IMR-90 (cell line): Measurements from ENCODE around the gene CCNJ. TPM values are rescaled to one million over a fixed set of nuclear protein-coding genes. Genes with fewer than 3 reads are reported as not detected.

Source experiments
- ATAC-seq: fragments of 200-7000 bp; cut with Tn5 transposase; 2 replicates; pipeline ENCODE4 v1.9.1; 2020; ENCODE audit warnings: low read depth, mild to moderate bottlenecking, moderate library complexity
- BruUV-seq: library from RNA; stranded (reverse); fragments of 400-500 nt; replicated peaks from 2 replicates; lab custom pipeline; 2021; lab: Mats Ljungman, UMichigan
- CTCF ChIA-PET: fragments of 300-600 bp; formaldehyde crosslinking; extraction: SDS; loops from one replicate; lab custom pipeline; 2021; ENCODE audit warnings: antibody characterized with exemption; lab: Yijun Ruan, JAX
- POLR2A ChIA-PET: fragments of 300-600 bp; sonication (Branson Sonifier 250); formaldehyde crosslinking; loops from one replicate; lab custom pipeline; 2022; ENCODE audit warnings: antibody characterized with exemption; ENCODE audit not compliant: unreplicated experiment; lab: Charles Lee
- DNase-seq: peaks from one replicate; pipeline ENCODE4 v3.0.0; 2013
- H2AFZ ChIP-seq: replicated peaks from 2 replicates; pipeline ENCODE3; 2013; ENCODE audit warnings: low read length, mild to moderate bottlenecking; ENCODE audit not compliant: poor library complexity
- H2AK5ac ChIP-seq: 2 replicates; pipeline ENCODE4 v1.6.1; 2013; ENCODE audit warnings: low read depth, low read length, inconsistent platforms
- H2AK9ac ChIP-seq: replicated peaks from 2 replicates; pipeline ENCODE3; 2013; ENCODE audit warnings: mild to moderate bottlenecking, low read depth, low read length, moderate library complexity; ENCODE audit not compliant: poor library complexity
- H2BK120ac ChIP-seq: 2 replicates; pipeline ENCODE4 v1.6.1; 2013; ENCODE audit warnings: low read depth, low read length, inconsistent platforms
- H2BK15ac ChIP-seq: 3 replicates; pipeline ENCODE4 v1.6.1; 2013; ENCODE audit warnings: low read depth, low read length, inconsistent platforms
- H2BK20ac ChIP-seq: 2 replicates; pipeline ENCODE4 v1.6.1; 2013; ENCODE audit warnings: low read depth, mild to moderate bottlenecking, inconsistent platforms, low read length, moderate library complexity
- H2BK5ac ChIP-seq: 2 replicates; pipeline ENCODE4 v1.6.1; 2013; ENCODE audit warnings: mild to moderate bottlenecking, low read depth, low read length, inconsistent platforms; ENCODE audit not compliant: poor library complexity, severe bottlenecking
- H3K14ac ChIP-seq: replicated peaks from 2 replicates; pipeline ENCODE4 v1.6.1; 2013; ENCODE audit warnings: low read depth, low read length, inconsistent platforms
- H3K18ac ChIP-seq: 2 replicates; pipeline ENCODE4 v1.6.1; 2013; ENCODE audit warnings: low read depth, low read length, control low read depth
- H3K23ac ChIP-seq: 2 replicates; pipeline ENCODE4 v1.6.1; 2013; ENCODE audit warnings: low read depth, low read length, inconsistent platforms
- H3K27ac ChIP-seq: 2 replicates; pipeline ENCODE4 v1.5.1; 2013; ENCODE audit warnings: mild to moderate bottlenecking, control low read depth, low read length; ENCODE audit not compliant: insufficient read depth
- H3K27me3 ChIP-seq: 2 replicates; pipeline ENCODE4 v1.6.1; 2013; ENCODE audit warnings: low read length; ENCODE audit not compliant: control insufficient read depth, insufficient read depth
- H3K36me3 ChIP-seq: 2 replicates; pipeline ENCODE4 v1.6.1; 2013; ENCODE audit warnings: low read length, mixed read lengths; ENCODE audit not compliant: control insufficient read depth, insufficient read depth
- H3K4ac ChIP-seq: 2 replicates; pipeline ENCODE4 v1.6.1; 2013; ENCODE audit warnings: low read depth, low read length, inconsistent platforms
- H3K4me1 ChIP-seq: 2 replicates; pipeline ENCODE4 v1.6.1; 2013; ENCODE audit warnings: low read length, mixed read lengths; ENCODE audit not compliant: control insufficient read depth, insufficient read depth
- H3K4me2 ChIP-seq: 2 replicates; pipeline ENCODE4 v1.6.1; 2013; ENCODE audit warnings: low read depth, mild to moderate bottlenecking, control low read depth, low read length, moderate library complexity
- H3K4me3 ChIP-seq: 2 replicates; pipeline ENCODE4 v1.5.1; 2013; ENCODE audit warnings: low read depth, mild to moderate bottlenecking, control low read depth, low read length, moderate library complexity; ENCODE audit not compliant: insufficient read depth
- H3K56ac ChIP-seq: 2 replicates; pipeline ENCODE4 v1.6.1; 2013; ENCODE audit warnings: low read length, inconsistent platforms; ENCODE audit not compliant: insufficient read depth; ENCODE audit errors: extremely low read depth
- H3K79me1 ChIP-seq, 2 experiments: 2 replicates each; pipeline ENCODE4 v1.6.1; 2013; ENCODE audit warnings: low read length in 2 of 2, inconsistent platforms in 1 of 2, low read depth in 1 of 2
- H3K9ac ChIP-seq: 2 replicates; pipeline ENCODE4 v1.6.1; 2013; ENCODE audit warnings: low read depth, low read length, control low read depth
- H3K9me1 ChIP-seq: 2 replicates; pipeline ENCODE4 v1.6.1; 2013; ENCODE audit warnings: low read length, inconsistent platforms; ENCODE audit not compliant: insufficient read depth
- H3K9me3 ChIP-seq: 2 replicates; pipeline ENCODE4 v1.6.1; 2013; ENCODE audit warnings: low read length; ENCODE audit not compliant: control insufficient read depth, insufficient read depth
- H4K20me1 ChIP-seq: 2 replicates; pipeline ENCODE4 v1.6.1; 2013; ENCODE audit warnings: low read length, inconsistent platforms; ENCODE audit not compliant: insufficient read depth
- H4K5ac ChIP-seq: 2 replicates; pipeline ENCODE4 v1.6.1; 2013; ENCODE audit warnings: mild to moderate bottlenecking, low read depth, low read length, control low read depth
- H4K8ac ChIP-seq, 2 experiments: 2 replicates each; pipeline ENCODE4 v1.6.1; 2013; ENCODE audit warnings: low read depth in 2 of 2, low read length in 2 of 2, control low read depth in 1 of 2, inconsistent platforms in 1 of 2
- H4K91ac ChIP-seq: 2 replicates; pipeline ENCODE4 v1.6.1; 2013; ENCODE audit warnings: low read depth, low read length, inconsistent platforms; ENCODE audit not compliant: insufficient read depth
- BHLHE40 ChIP-seq: fragments of 150-350 bp; IDR thresholded peaks from 2 replicates; pipeline ENCODE4 v1.6.1; 2016; ENCODE audit warnings: mild to moderate bottlenecking, low read depth, low read length
- CEBPB ChIP-seq: IDR thresholded peaks from 2 replicates; pipeline ENCODE4 v1.6.1; 2012; ENCODE audit warnings: low read depth, low read length, improper control_type of control experiment
- CHD1 ChIP-seq: IDR thresholded peaks from 2 replicates; pipeline ENCODE4 v1.6.1; 2012; ENCODE audit warnings: low read depth, low read length, improper control_type of control experiment
- CTCF ChIP-seq: conservative IDR thresholded peaks from 2 replicates; pipeline ENCODE4 v1.5.1; 2012; ENCODE audit warnings: mild to moderate bottlenecking, low read depth, low read length, improper control_type of control experiment
- ELK1 ChIP-seq: fragments of 150-350 bp; IDR thresholded peaks from 2 replicates; pipeline ENCODE4 v1.6.1; 2016; ENCODE audit warnings: low read depth, mild to moderate bottlenecking, low read length, moderate library complexity, borderline replicate concordance
- MAFK ChIP-seq: IDR thresholded peaks from 2 replicates; pipeline ENCODE4 v1.6.1; 2012; ENCODE audit warnings: low read depth, low read length, improper control_type of control experiment
- MAZ ChIP-seq: IDR thresholded peaks from 2 replicates; pipeline ENCODE4 v1.6.1; 2012; ENCODE audit warnings: low read depth, mild to moderate bottlenecking, low read length, improper control_type of control experiment, moderate library complexity, borderline replicate concordance
- MXI1 ChIP-seq: IDR thresholded peaks from 2 replicates; pipeline ENCODE4 v1.6.1; 2012; ENCODE audit warnings: low read depth, mild to moderate bottlenecking, low read length, moderate library complexity, borderline replicate concordance
- POLR2A ChIP-seq: IDR thresholded peaks from 2 replicates; pipeline ENCODE4 v1.6.1; 2012; ENCODE audit warnings: mild to moderate bottlenecking, low read depth, low read length
- RCOR1 ChIP-seq: IDR thresholded peaks from 2 replicates; pipeline ENCODE4 v1.6.1; 2012; ENCODE audit warnings: mild to moderate bottlenecking, low read length, improper control_type of control experiment; ENCODE audit not compliant: insufficient replicate concordance
- RFX5 ChIP-seq: IDR thresholded peaks from 2 replicates; pipeline ENCODE4 v1.8.0; 2012; ENCODE audit warnings: low read depth, mild to moderate bottlenecking, low read length, moderate library complexity
- SMC3 ChIP-seq: fragments of 150-350 bp; IDR thresholded peaks from 2 replicates; pipeline ENCODE4 v1.6.1; 2016; ENCODE audit warnings: low read depth, mild to moderate bottlenecking, antibody characterized with exemption, low read length, moderate library complexity
- USF2 ChIP-seq: fragments of 150-350 bp; IDR thresholded peaks from 2 replicates; pipeline ENCODE4 v1.6.1; 2017; ENCODE audit warnings: mild to moderate bottlenecking, antibody characterized with exemption, low read length, low read depth
- WGBS, 2 experiments: methylation state at CpG; one replicate each; pipeline versions ENCODE4 v1.1.5 to v1.1.7; 2013; ENCODE audit warnings: missing lambda C conversion rate in 2 of 2; ENCODE audit not compliant: insufficient read length in 1 of 2; ENCODE audit errors: extremely low coverage in 2 of 2; 5-methylcytosine and 5-hydroxymethylcytosine counted together
- dilution Hi-C: fragments of 300-500 bp; cut with HindIII; formaldehyde crosslinking; loops from one replicate; pipeline ENCODE4 v1.14.3; 2018; ENCODE audit warnings: low sequenced_read_pairs; ENCODE audit not compliant: unreplicated experiment
- in situ Hi-C: fragments of 300-500 bp; cut with MboI; formaldehyde crosslinking; loops from 3 replicates; pipeline ENCODE4 v1.14.3; 2019; ENCODE audit warnings: low sequenced_read_pairs, inconsistent platforms, mixed read lengths
- intact Hi-C: fragments of 100-400 bp; cut with micrococcal nuclease; formaldehyde crosslinking; loops from 2 replicates; pipeline ENCODE4 v1.10.0; 2022
- polyA plus RNA-seq, 3 experiments: library from polyadenylated mRNA; depleted of rRNA; stranded (reverse); fragments of >200 nt; gene quantifications; 2 replicates each; pipeline ENCODE4 v1.2.3, GENCODE V29; 2012; ENCODE audit warnings: low replicate concordance in 1 of 3
- total RNA-seq: library from RNA; depleted of rRNA; stranded (reverse); fragments of >200 nt; gene quantifications from 2 replicates; pipeline ENCODE4 v1.2.3, GENCODE V29; 2012

Gene CCNJ
- total and polyA plus RNA-seq, 2 of the 4 experiments (the other 2 are of a cell fraction), result 5.4 to 10.0 TPM

- DNase-seq, result peak; percentile 6
Observed at GRCh38 chr10:96025566-96025965, 17.8 kb upstream of the CCNJ start.

More at GRCh38 chr10:96025566-96025965, 17.8 kb upstream of the CCNJ start:
- H3K4me3 ChIP-seq, result no peak overlapping the region
- no peaks in the 10 kb centered on the region for H3K9me3 ChIP-seq
- no peaks in the 10 kb centered on the region for H3K79me1 ChIP-seq
- no peaks in the 10 kb centered on the region for H3K4me1 ChIP-seq
- H2BK120ac ChIP-seq, result no peak overlapping the region
- in situ Hi-C loops, result no loop called here
- no peak overlapping the region for H4K5ac ChIP-seq
- WGBS, 2 experiments, result no CpG with 5 or more reads among the region's 3 CpGs
- no TSS peak for BruUV-seq
- CTCF ChIA-PET, result no interaction called here
- TF ChIP-seq MXI1 (no peak), USF2 (no peak), MAFK (no peak), ELK1 (no peak), CHD1 (no peak), CTCF (no peak), MAZ (no peak), POLR2A (no peak), RCOR1 (no peak), SMC3 (no peak), BHLHE40 (no peak), RFX5 (no peak), CEBPB (no peak)
- H3K56ac ChIP-seq, result no peak overlapping the region
- H2BK15ac ChIP-seq, result no peak overlapping the region
- no peak overlapping the region for H3K9ac ChIP-seq
- no peak overlapping the region for H3K4ac ChIP-seq
- no peak overlapping the region for H2AFZ ChIP-seq
- POLR2A ChIA-PET, result no interaction called here
- H3K14ac ChIP-seq, result no peak overlapping the region
- no peak overlapping the region for H2AK5ac ChIP-seq
- H3K27me3 ChIP-seq, result peaks cover 6% of the 10 kb centered on the region; the same call in 1 of the 2 replicates
- H4K20me1 ChIP-seq, result no peaks in the 10 kb centered on the region
- no peak overlapping the region for H3K27ac ChIP-seq
- H3K9me1 ChIP-seq, result no peaks in the 10 kb centered on the region
- no peak overlapping the region for H2BK20ac ChIP-seq
- no peak overlapping the region for H4K8ac ChIP-seq
- no peak overlapping the region for H3K18ac ChIP-seq
- H3K36me3 ChIP-seq, result no peaks in the 10 kb centered on the region
- intact Hi-C loops, result no loop called here
- no peak overlapping the region for H2BK5ac ChIP-seq
- dilution Hi-C loops, result no loop called here
- no peak overlapping the region for H4K91ac ChIP-seq
- H3K23ac ChIP-seq, result no peak overlapping the region
- no peak overlapping the region for H3K4me2 ChIP-seq
- H2AK9ac ChIP-seq, result no peak overlapping the region
- ATAC-seq, result peak; percentile 51; the same call in 1 of the 2 replicates
